IMR-90 (cell line): Measurements from ENCODE around the gene KCNAB1. TPM values are rescaled to one million over a fixed set of nuclear protein-coding genes. Genes with fewer than 3 reads are reported as not detected.

ENCODE experiments used
- ATAC-seq: fragments of 200-7000 bp; cut with Tn5 transposase; 2 replicates; pipeline ENCODE4 v1.9.1; 2020; ENCODE audit warnings: low read depth, mild to moderate bottlenecking, moderate library complexity
- BruUV-seq: library from RNA; stranded (reverse); fragments of 400-500 nt; replicated peaks from 2 replicates; lab custom pipeline; 2021; lab: Mats Ljungman, UMichigan
- CTCF ChIA-PET: fragments of 300-600 bp; formaldehyde crosslinking; extraction: SDS; loops from one replicate; lab custom pipeline; 2021; ENCODE audit warnings: antibody characterized with exemption; lab: Yijun Ruan, JAX
- POLR2A ChIA-PET: fragments of 300-600 bp; sonication (Branson Sonifier 250); formaldehyde crosslinking; loops from one replicate; lab custom pipeline; 2022; ENCODE audit warnings: antibody characterized with exemption; ENCODE audit not compliant: unreplicated experiment; lab: Charles Lee
- DNase-seq: peaks from one replicate; pipeline ENCODE4 v3.0.0; 2013
- H2AFZ ChIP-seq: replicated peaks from 2 replicates; pipeline ENCODE3; 2013; ENCODE audit warnings: low read length, mild to moderate bottlenecking; ENCODE audit not compliant: poor library complexity
- H2AK5ac ChIP-seq: 2 replicates; pipeline ENCODE4 v1.6.1; 2013; ENCODE audit warnings: low read depth, low read length, inconsistent platforms
- H2AK9ac ChIP-seq: replicated peaks from 2 replicates; pipeline ENCODE3; 2013; ENCODE audit warnings: mild to moderate bottlenecking, low read depth, low read length, moderate library complexity; ENCODE audit not compliant: poor library complexity
- H2BK120ac ChIP-seq: 2 replicates; pipeline ENCODE4 v1.6.1; 2013; ENCODE audit warnings: low read depth, low read length, inconsistent platforms
- H2BK15ac ChIP-seq: 3 replicates; pipeline ENCODE4 v1.6.1; 2013; ENCODE audit warnings: low read depth, low read length, inconsistent platforms
- H2BK20ac ChIP-seq: 2 replicates; pipeline ENCODE4 v1.6.1; 2013; ENCODE audit warnings: low read depth, mild to moderate bottlenecking, inconsistent platforms, low read length, moderate library complexity
- H2BK5ac ChIP-seq: 2 replicates; pipeline ENCODE4 v1.6.1; 2013; ENCODE audit warnings: mild to moderate bottlenecking, low read depth, low read length, inconsistent platforms; ENCODE audit not compliant: poor library complexity, severe bottlenecking
- H3K14ac ChIP-seq: replicated peaks from 2 replicates; pipeline ENCODE4 v1.6.1; 2013; ENCODE audit warnings: low read depth, low read length, inconsistent platforms
- H3K18ac ChIP-seq: 2 replicates; pipeline ENCODE4 v1.6.1; 2013; ENCODE audit warnings: low read depth, low read length, control low read depth
- H3K23ac ChIP-seq: 2 replicates; pipeline ENCODE4 v1.6.1; 2013; ENCODE audit warnings: low read depth, low read length, inconsistent platforms
- H3K27ac ChIP-seq: 2 replicates; pipeline ENCODE4 v1.5.1; 2013; ENCODE audit warnings: mild to moderate bottlenecking, control low read depth, low read length; ENCODE audit not compliant: insufficient read depth
- H3K27me3 ChIP-seq: 2 replicates; pipeline ENCODE4 v1.6.1; 2013; ENCODE audit warnings: low read length; ENCODE audit not compliant: control insufficient read depth, insufficient read depth
- H3K36me3 ChIP-seq: 2 replicates; pipeline ENCODE4 v1.6.1; 2013; ENCODE audit warnings: low read length, mixed read lengths; ENCODE audit not compliant: control insufficient read depth, insufficient read depth
- H3K4ac ChIP-seq: 2 replicates; pipeline ENCODE4 v1.6.1; 2013; ENCODE audit warnings: low read depth, low read length, inconsistent platforms
- H3K4me1 ChIP-seq: 2 replicates; pipeline ENCODE4 v1.6.1; 2013; ENCODE audit warnings: low read length, mixed read lengths; ENCODE audit not compliant: control insufficient read depth, insufficient read depth
- H3K4me2 ChIP-seq: 2 replicates; pipeline ENCODE4 v1.6.1; 2013; ENCODE audit warnings: low read depth, mild to moderate bottlenecking, control low read depth, low read length, moderate library complexity
- H3K4me3 ChIP-seq: 2 replicates; pipeline ENCODE4 v1.5.1; 2013; ENCODE audit warnings: low read depth, mild to moderate bottlenecking, control low read depth, low read length, moderate library complexity; ENCODE audit not compliant: insufficient read depth
- H3K56ac ChIP-seq: 2 replicates; pipeline ENCODE4 v1.6.1; 2013; ENCODE audit warnings: low read length, inconsistent platforms; ENCODE audit not compliant: insufficient read depth; ENCODE audit errors: extremely low read depth
- H3K79me1 ChIP-seq, 2 experiments: 2 replicates each; pipeline ENCODE4 v1.6.1; 2013; ENCODE audit warnings: low read length in 2 of 2, inconsistent platforms in 1 of 2, low read depth in 1 of 2
- H3K9ac ChIP-seq: 2 replicates; pipeline ENCODE4 v1.6.1; 2013; ENCODE audit warnings: low read depth, low read length, control low read depth
- H3K9me1 ChIP-seq: 2 replicates; pipeline ENCODE4 v1.6.1; 2013; ENCODE audit warnings: low read length, inconsistent platforms; ENCODE audit not compliant: insufficient read depth
- H3K9me3 ChIP-seq: 2 replicates; pipeline ENCODE4 v1.6.1; 2013; ENCODE audit warnings: low read length; ENCODE audit not compliant: control insufficient read depth, insufficient read depth
- H4K20me1 ChIP-seq: 2 replicates; pipeline ENCODE4 v1.6.1; 2013; ENCODE audit warnings: low read length, inconsistent platforms; ENCODE audit not compliant: insufficient read depth
- H4K5ac ChIP-seq: 2 replicates; pipeline ENCODE4 v1.6.1; 2013; ENCODE audit warnings: mild to moderate bottlenecking, low read depth, low read length, control low read depth
- H4K8ac ChIP-seq, 2 experiments: 2 replicates each; pipeline ENCODE4 v1.6.1; 2013; ENCODE audit warnings: low read depth in 2 of 2, low read length in 2 of 2, control low read depth in 1 of 2, inconsistent platforms in 1 of 2
- H4K91ac ChIP-seq: 2 replicates; pipeline ENCODE4 v1.6.1; 2013; ENCODE audit warnings: low read depth, low read length, inconsistent platforms; ENCODE audit not compliant: insufficient read depth
- BHLHE40 ChIP-seq: fragments of 150-350 bp; IDR thresholded peaks from 2 replicates; pipeline ENCODE4 v1.6.1; 2016; ENCODE audit warnings: mild to moderate bottlenecking, low read depth, low read length
- CEBPB ChIP-seq: IDR thresholded peaks from 2 replicates; pipeline ENCODE4 v1.6.1; 2012; ENCODE audit warnings: low read depth, low read length, improper control_type of control experiment
- CHD1 ChIP-seq: IDR thresholded peaks from 2 replicates; pipeline ENCODE4 v1.6.1; 2012; ENCODE audit warnings: low read depth, low read length, improper control_type of control experiment
- CTCF ChIP-seq: conservative IDR thresholded peaks from 2 replicates; pipeline ENCODE4 v1.5.1; 2012; ENCODE audit warnings: mild to moderate bottlenecking, low read depth, low read length, improper control_type of control experiment
- FOS ChIP-seq: fragments of 150-350 bp; IDR thresholded peaks from 2 replicates; pipeline ENCODE4 v1.6.1; 2016; ENCODE audit warnings: low read depth, low read length
- MAFK ChIP-seq: IDR thresholded peaks from 2 replicates; pipeline ENCODE4 v1.6.1; 2012; ENCODE audit warnings: low read depth, low read length, improper control_type of control experiment
- MAZ ChIP-seq: IDR thresholded peaks from 2 replicates; pipeline ENCODE4 v1.6.1; 2012; ENCODE audit warnings: low read depth, mild to moderate bottlenecking, low read length, improper control_type of control experiment, moderate library complexity, borderline replicate concordance
- MXI1 ChIP-seq: IDR thresholded peaks from 2 replicates; pipeline ENCODE4 v1.6.1; 2012; ENCODE audit warnings: low read depth, mild to moderate bottlenecking, low read length, moderate library complexity, borderline replicate concordance
- NFE2L2 ChIP-seq: fragments of 150-350 bp; IDR thresholded peaks from 2 replicates; pipeline ENCODE4 v1.6.1; 2016; ENCODE audit warnings: low read depth, mild to moderate bottlenecking, low read length
- POLR2A ChIP-seq: IDR thresholded peaks from 2 replicates; pipeline ENCODE4 v1.6.1; 2012; ENCODE audit warnings: mild to moderate bottlenecking, low read depth, low read length
- RAD21 ChIP-seq: IDR thresholded peaks from 2 replicates; pipeline ENCODE4 v1.6.1; 2012; ENCODE audit warnings: low read length, improper control_type of control experiment
- RCOR1 ChIP-seq: IDR thresholded peaks from 2 replicates; pipeline ENCODE4 v1.6.1; 2012; ENCODE audit warnings: mild to moderate bottlenecking, low read length, improper control_type of control experiment; ENCODE audit not compliant: insufficient replicate concordance
- RFX5 ChIP-seq: IDR thresholded peaks from 2 replicates; pipeline ENCODE4 v1.8.0; 2012; ENCODE audit warnings: low read depth, mild to moderate bottlenecking, low read length, moderate library complexity
- SMC3 ChIP-seq: fragments of 150-350 bp; IDR thresholded peaks from 2 replicates; pipeline ENCODE4 v1.6.1; 2016; ENCODE audit warnings: low read depth, mild to moderate bottlenecking, antibody characterized with exemption, low read length, moderate library complexity
- WGBS, 2 experiments: methylation state at CpG; one replicate each; pipeline versions ENCODE4 v1.1.5 to v1.1.7; 2013; ENCODE audit warnings: missing lambda C conversion rate in 2 of 2; ENCODE audit not compliant: insufficient read length in 1 of 2; ENCODE audit errors: extremely low coverage in 2 of 2; 5-methylcytosine and 5-hydroxymethylcytosine counted together
- dilution Hi-C: fragments of 300-500 bp; cut with HindIII; formaldehyde crosslinking; loops from one replicate; pipeline ENCODE4 v1.14.3; 2018; ENCODE audit warnings: low sequenced_read_pairs; ENCODE audit not compliant: unreplicated experiment
- in situ Hi-C: fragments of 300-500 bp; cut with MboI; formaldehyde crosslinking; loops from 3 replicates; pipeline ENCODE4 v1.14.3; 2019; ENCODE audit warnings: low sequenced_read_pairs, inconsistent platforms, mixed read lengths
- intact Hi-C: fragments of 100-400 bp; cut with micrococcal nuclease; formaldehyde crosslinking; loops from 2 replicates; pipeline ENCODE4 v1.10.0; 2022
- polyA plus RNA-seq, 3 experiments: library from polyadenylated mRNA; depleted of rRNA; stranded (reverse); fragments of >200 nt; gene quantifications; 2 replicates each; pipeline ENCODE4 v1.2.3, GENCODE V29; 2012; ENCODE audit warnings: low replicate concordance in 1 of 3
- total RNA-seq: library from RNA; depleted of rRNA; stranded (reverse); fragments of >200 nt; gene quantifications from 2 replicates; pipeline ENCODE4 v1.2.3, GENCODE V29; 2012
- TF ChIP-seq, protein P1 (sequence below): fragments of 150-350 bp; IDR thresholded peaks from 2 replicates; pipeline ENCODE4 v1.6.1; 2016; ENCODE audit warnings: low read depth, mild to moderate bottlenecking, low read length, moderate library complexity, borderline replicate concordance
- TF ChIP-seq, protein P2 (sequence below): fragments of 150-350 bp; IDR thresholded peaks from 2 replicates; pipeline ENCODE4 v1.6.1; 2017; ENCODE audit warnings: mild to moderate bottlenecking, antibody characterized with exemption, low read length, low read depth

KCNAB1 gene
- total and polyA plus RNA-seq, 2 of the 4 experiments (the other 2 are of a cell fraction): under 0.01 to 0.07 TPM

DNA sequence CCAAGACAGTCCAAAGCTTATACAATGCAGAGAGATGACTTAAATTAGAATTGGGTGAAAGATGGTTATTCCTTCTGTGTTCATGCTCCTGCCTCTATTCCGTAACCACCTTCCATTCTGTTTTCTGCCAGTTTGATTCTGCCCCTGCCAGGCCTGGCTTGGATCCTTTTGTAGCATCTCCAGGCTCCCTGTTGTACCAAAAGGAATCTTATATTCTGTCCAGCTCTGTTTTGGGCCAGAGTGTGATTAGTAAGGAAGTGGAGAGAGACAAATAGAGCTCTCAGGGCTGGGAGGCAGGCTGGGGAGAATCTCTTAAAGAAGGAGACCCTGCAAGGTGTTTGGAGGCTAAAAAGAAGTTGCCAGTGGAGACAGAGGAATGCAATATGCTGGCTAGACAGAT, 63.8 kb downstream of the KCNAB1 start:
- Histone ChIP-seq H2AK9ac (no peak overlapping the region), H3K9me3 (no peaks in the 10 kb centered on the region), H3K4me1 (no peaks in the 10 kb centered on the region), H4K8ac (no peak overlapping the region), H3K56ac (no peak overlapping the region), H2AK5ac (no peak overlapping the region), H4K91ac (no peak overlapping the region), H4K5ac (no peak overlapping the region), H4K20me1 (no peaks in the 10 kb centered on the region), H3K14ac (no peak overlapping the region), H3K9me1 (no peaks in the 10 kb centered on the region), H2AFZ (no peak overlapping the region), H2BK5ac (no peak overlapping the region), H2BK120ac (no peak overlapping the region), H3K18ac (no peak overlapping the region), H3K23ac (no peak overlapping the region), H3K4ac (no peak overlapping the region), H3K4me2 (no peak overlapping the region), H3K36me3 (no peaks in the 10 kb centered on the region), H2BK20ac (no peak overlapping the region), H3K9ac (no peak overlapping the region), H3K27me3 (no peaks in the 10 kb centered on the region), H3K27ac (no peak overlapping the region), H2BK15ac (no peak overlapping the region), H3K79me1 (no peaks in the 10 kb centered on the region), H3K4me3 (no peak overlapping the region)
- WGBS, 2 experiments: no CpG with 5 or more reads among the region's 1 CpG
- ATAC-seq: no peak
- TF ChIP-seq FOS: no peak
- no peak for TF ChIP-seq CHD1
- TF ChIP-seq MAFK: no peak
- TF ChIP-seq, protein P1, sequence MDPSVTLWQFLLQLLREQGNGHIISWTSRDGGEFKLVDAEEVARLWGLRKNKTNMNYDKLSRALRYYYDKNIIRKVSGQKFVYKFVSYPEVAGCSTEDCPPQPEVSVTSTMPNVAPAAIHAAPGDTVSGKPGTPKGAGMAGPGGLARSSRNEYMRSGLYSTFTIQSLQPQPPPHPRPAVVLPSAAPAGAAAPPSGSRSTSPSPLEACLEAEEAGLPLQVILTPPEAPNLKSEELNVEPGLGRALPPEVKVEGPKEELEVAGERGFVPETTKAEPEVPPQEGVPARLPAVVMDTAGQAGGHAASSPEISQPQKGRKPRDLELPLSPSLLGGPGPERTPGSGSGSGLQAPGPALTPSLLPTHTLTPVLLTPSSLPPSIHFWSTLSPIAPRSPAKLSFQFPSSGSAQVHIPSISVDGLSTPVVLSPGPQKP: no peak
- TF ChIP-seq CTCF: no peak
- no peak for TF ChIP-seq SMC3
- no peak for TF ChIP-seq BHLHE40
- TF ChIP-seq RCOR1: no peak
- no peak for TF ChIP-seq CEBPB
- TF ChIP-seq POLR2A: no peak
- no peak for TF ChIP-seq MXI1
- no peak for TF ChIP-seq NFE2L2
- no peak for TF ChIP-seq RAD21
- TF ChIP-seq MAZ: no peak
- TF ChIP-seq RFX5: no peak
- TF ChIP-seq, protein P2, sequence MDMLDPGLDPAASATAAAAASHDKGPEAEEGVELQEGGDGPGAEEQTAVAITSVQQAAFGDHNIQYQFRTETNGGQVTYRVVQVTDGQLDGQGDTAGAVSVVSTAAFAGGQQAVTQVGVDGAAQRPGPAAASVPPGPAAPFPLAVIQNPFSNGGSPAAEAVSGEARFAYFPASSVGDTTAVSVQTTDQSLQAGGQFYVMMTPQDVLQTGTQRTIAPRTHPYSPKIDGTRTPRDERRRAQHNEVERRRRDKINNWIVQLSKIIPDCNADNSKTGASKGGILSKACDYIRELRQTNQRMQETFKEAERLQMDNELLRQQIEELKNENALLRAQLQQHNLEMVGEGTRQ: no peak
- dilution Hi-C loops (no loop called here), intact Hi-C loops (no loop called here), in situ Hi-C loops (no loop called here)
- ChIA-PET POLR2A (no interaction called here), CTCF (interaction anchor here (1.6 kb wide), 1 partner anchor 10 kb away, joined by 4 read pairs; no protein-coding TSS in a partner anchor)
- no peak for DNase-seq
- no TSS peak for BruUV-seq
